Measurements from ENCODE around the gene PLAGL1. TPM values are rescaled to one million over a fixed set of nuclear protein-coding genes. Genes with fewer than 3 reads are reported as not detected.

PLAGL1 gene
- total RNA-seq, 1 donor from 2014 or later, result 20.3 TPM

DNA sequence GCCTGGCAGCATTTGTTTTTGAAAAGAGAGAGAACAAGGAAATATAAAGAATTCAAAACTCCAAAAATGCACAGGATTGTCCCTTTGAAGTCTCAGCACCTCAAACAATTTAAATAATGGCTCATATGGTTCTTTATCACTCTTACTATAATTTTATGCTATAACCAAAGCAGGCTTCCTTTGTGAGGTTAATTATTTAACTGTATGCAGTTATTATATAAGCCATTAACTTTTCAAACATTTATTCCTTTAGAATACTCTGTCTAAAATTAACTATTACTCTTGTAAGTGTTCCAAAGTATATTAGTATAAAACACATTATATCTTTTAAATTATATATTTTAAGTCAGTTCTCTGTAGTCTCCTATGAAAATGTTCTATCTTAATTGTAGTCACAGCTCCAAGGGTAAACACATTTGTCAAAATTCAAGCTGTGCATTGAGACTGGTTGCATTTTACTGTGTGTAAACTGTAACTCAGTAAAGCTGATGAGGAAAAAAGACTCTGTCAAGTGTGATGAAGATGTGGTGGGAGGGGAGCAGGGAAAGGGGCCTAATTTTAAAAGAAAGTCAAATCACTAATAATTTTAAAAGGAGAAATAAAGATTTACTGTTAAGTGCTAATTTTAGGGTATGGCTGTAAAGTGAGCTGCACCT, 20.0 kb upstream of the PLAGL1 start:
- Histone ChIP-seq H3K27me3 (ENCODE audit: insufficient read depth, low read length) (peaks cover 2% of the 10 kb centered on the region), H3K4me2 (ENCODE audit: low read length) (no peak overlapping the region), H3K4me3 (ENCODE audit: insufficient read depth, low read depth, low read length) (no peak overlapping the region), H4K20me1 (ENCODE audit: insufficient read depth, low read length) (no peaks in the 10 kb centered on the region), H3K9me3 (ENCODE audit: insufficient read depth, low read depth, low read length) (no peaks in the 10 kb centered on the region), H2AFZ (ENCODE audit: low read depth, low read length) (no peak overlapping the region), H3K36me3 (ENCODE audit: insufficient read depth, low read length) (no peaks in the 10 kb centered on the region), H3K4me1 (ENCODE audit: insufficient read depth, low read length) (no peaks in the 10 kb centered on the region), H3K9ac (ENCODE audit: low read length) (no peak overlapping the region), H3K79me2 (ENCODE audit: insufficient read depth, low read length) (no peaks in the 10 kb centered on the region), H3K27ac (ENCODE audit: low read depth, low read length) (no peak overlapping the region)
- Mint-ChIP-seq H3K9me3 (ENCODE audit: unreplicated experiment) (peaks cover 5% of the 10 kb centered on the region), H3K36me3 (ENCODE audit: low read depth, unreplicated experiment) (no peaks in the 10 kb centered on the region), H3K4me3 (ENCODE audit: unreplicated experiment) (no peak overlapping the region), H3K27me3 (ENCODE audit: low read depth, unreplicated experiment) (peaks cover 2% of the 10 kb centered on the region), H3K27ac (ENCODE audit: unreplicated experiment) (no peak overlapping the region), H3K4me1 (ENCODE audit: low read depth, unreplicated experiment) (no peaks in the 10 kb centered on the region)
- DNase-seq (ENCODE audit: low read depth) (no peak), FAIRE-seq (no peak)
- TF ChIP-seq EZH2 (IDR thresholded peaks at IDR 0.05; ENCODE audit: insufficient read depth, low read length) (no peak), CTCF (IDR thresholded peaks at IDR 0.05; ENCODE audit: insufficient read depth, low read depth, low read length) (no peak)

- Histone ChIP-seq H3K27me3 (ENCODE audit: insufficient read depth, low read length) (no peaks in the 10 kb centered on the region), H3K79me2 (ENCODE audit: insufficient read depth, low read length) (no peaks in the 10 kb centered on the region), H3K9me3 (ENCODE audit: insufficient read depth, low read depth, low read length) (no peaks in the 10 kb centered on the region), H3K27ac (ENCODE audit: low read depth, low read length) (no peak overlapping the region), H3K4me2 (ENCODE audit: low read length) (no peak overlapping the region), H3K9ac (ENCODE audit: low read length) (no peak overlapping the region), H3K36me3 (ENCODE audit: insufficient read depth, low read length) (no peaks in the 10 kb centered on the region), H3K4me3 (ENCODE audit: insufficient read depth, low read depth, low read length) (no peak overlapping the region), H4K20me1 (ENCODE audit: insufficient read depth, low read length) (no peaks in the 10 kb centered on the region), H3K4me1 (ENCODE audit: insufficient read depth, low read length) (no peaks in the 10 kb centered on the region), H2AFZ (ENCODE audit: low read depth, low read length) (no peak overlapping the region)
- DNase-seq (ENCODE audit: low read depth) (no peak), FAIRE-seq (no peak)
- Mint-ChIP-seq H3K9me3 (ENCODE audit: unreplicated experiment) (peaks cover 5% of the 10 kb centered on the region), H3K27ac (ENCODE audit: unreplicated experiment) (no peak overlapping the region), H3K4me1 (ENCODE audit: low read depth, unreplicated experiment) (no peaks in the 10 kb centered on the region), H3K36me3 (ENCODE audit: low read depth, unreplicated experiment) (no peaks in the 10 kb centered on the region), H3K4me3 (ENCODE audit: unreplicated experiment) (no peak overlapping the region), H3K27me3 (ENCODE audit: low read depth, unreplicated experiment) (peaks cover 2% of the 10 kb centered on the region)
- TF ChIP-seq EZH2 (IDR thresholded peaks at IDR 0.05; ENCODE audit: insufficient read depth, low read length) (no peak), CTCF (IDR thresholded peaks at IDR 0.05; ENCODE audit: insufficient read depth, low read depth, low read length) (no peak)
Measured at GRCh38 chr6:144023216-144023615, 15.2 kb upstream of the PLAGL1 start.

GRCh38 chr6:144019929-144020328, 11.9 kb upstream of the PLAGL1 start:
- H3K4me1 ChIP-seq (ENCODE audit: insufficient read depth, low read length), result no peaks in the 10 kb centered on the region
- peaks cover 2% of the 10 kb centered on the region for H3K27me3 Mint-ChIP-seq (ENCODE audit: low read depth, unreplicated experiment)
- H3K79me2 ChIP-seq (ENCODE audit: insufficient read depth, low read length), result no peaks in the 10 kb centered on the region
- no peaks in the 10 kb centered on the region for H3K36me3 ChIP-seq (ENCODE audit: insufficient read depth, low read length)
- H3K4me2 ChIP-seq (ENCODE audit: low read length), result no peak overlapping the region
- no peak for TF ChIP-seq EZH2 (IDR thresholded peaks at IDR 0.05; ENCODE audit: insufficient read depth, low read length)
- no peak for TF ChIP-seq CTCF (IDR thresholded peaks at IDR 0.05; ENCODE audit: insufficient read depth, low read depth, low read length)
- no peaks in the 10 kb centered on the region for H3K27me3 ChIP-seq (ENCODE audit: insufficient read depth, low read length)
- H3K9me3 ChIP-seq (ENCODE audit: insufficient read depth, low read depth, low read length), result no peaks in the 10 kb centered on the region
- H3K36me3 Mint-ChIP-seq (ENCODE audit: low read depth, unreplicated experiment), result no peaks in the 10 kb centered on the region
- no peaks in the 10 kb centered on the region for H3K4me1 Mint-ChIP-seq (ENCODE audit: low read depth, unreplicated experiment)
- no peak overlapping the region for H3K4me3 Mint-ChIP-seq (ENCODE audit: unreplicated experiment)
- FAIRE-seq (no peak), DNase-seq (ENCODE audit: low read depth) (no peak)
- H2AFZ ChIP-seq (ENCODE audit: low read depth, low read length), result no peak overlapping the region
- no peak overlapping the region for H3K9ac ChIP-seq (ENCODE audit: low read length)
- peaks cover 5% of the 10 kb centered on the region for H3K9me3 Mint-ChIP-seq (ENCODE audit: unreplicated experiment)
- H3K27ac ChIP-seq (ENCODE audit: low read depth, low read length), result no peak overlapping the region
- H3K4me3 ChIP-seq (ENCODE audit: insufficient read depth, low read depth, low read length), result no peak overlapping the region
- no peaks in the 10 kb centered on the region for H4K20me1 ChIP-seq (ENCODE audit: insufficient read depth, low read length)
- no peak overlapping the region for H3K27ac Mint-ChIP-seq (ENCODE audit: unreplicated experiment)

Measured in astrocyte (in vitro differentiated cells and primary cell).